H1 (cell line): ENCODE data around the gene ADK. TPM values are rescaled to one million over a fixed set of nuclear protein-coding genes. Genes with fewer than 3 reads are reported as not detected.

ENCODE experiments used
- CTCF ChIA-PET: fragments of 300-600 bp; sonication (Branson Sonifier 250); formaldehyde crosslinking; loops from one replicate; lab custom pipeline; 2021; ENCODE audit not compliant: partially characterized antibody; lab: Charles Lee
- POLR2A ChIA-PET: fragments of 300-600 bp; sonication (Branson Sonifier 250); formaldehyde crosslinking; loops from one replicate; lab custom pipeline; 2021; ENCODE audit warnings: inconsistent platforms; ENCODE audit not compliant: partially characterized antibody; lab: Charles Lee
- DNase-seq, 2 experiments: peaks; one replicate each; pipeline versions ENCODE4 v3.0.0 to v3.0.0-alpha.2; 2010 to 2022; ENCODE audit warnings: low spot score in 2 of 2, low read depth in 1 of 2, mixed read lengths in 1 of 2
- FAIRE-seq: peaks from 2 replicates; lab custom pipeline; 2011; peaks lifted over from hg19 to GRCh38; lab: Jason Lieb, UNC
- H2AFZ ChIP-seq: 2 replicates; pipeline ENCODE4 v1.8.1; 2012; ENCODE audit warnings: low read length, inconsistent platforms
- H2AK5ac ChIP-seq: 2 replicates; pipeline ENCODE4 v1.6.1; 2013; ENCODE audit warnings: low read depth, low read length
- H2BK120ac ChIP-seq: replicated peaks from 2 replicates; pipeline ENCODE3; 2013; ENCODE audit warnings: low read depth, low read length, inconsistent platforms
- H2BK12ac ChIP-seq: 2 replicates; pipeline ENCODE4 v1.6.1; 2013; ENCODE audit warnings: low read depth, low read length
- H2BK15ac ChIP-seq: 2 replicates; pipeline ENCODE4 v1.6.1; 2013; ENCODE audit warnings: low read length
- H2BK20ac ChIP-seq: 2 replicates; pipeline ENCODE4 v1.6.1; 2013; ENCODE audit warnings: low read length
- H2BK5ac ChIP-seq: 2 replicates; pipeline ENCODE4 v1.6.1; 2013; ENCODE audit warnings: low read depth, low read length
- H3K14ac ChIP-seq: 2 replicates; pipeline ENCODE4 v1.6.1; 2013; ENCODE audit warnings: inconsistent platforms; ENCODE audit not compliant: insufficient read length
- H3K18ac ChIP-seq: 2 replicates; pipeline ENCODE4 v1.6.1; 2013; ENCODE audit warnings: low read length; ENCODE audit errors: extremely low read depth
- H3K23ac ChIP-seq: 2 replicates; pipeline ENCODE4 v1.6.1; 2013; ENCODE audit warnings: inconsistent platforms; ENCODE audit not compliant: insufficient read length
- H3K23me2 ChIP-seq: 2 replicates; pipeline ENCODE4 v1.6.1; 2013; ENCODE audit warnings: low read depth, low read length
- H3K27ac ChIP-seq: 2 replicates; pipeline ENCODE4 v1.6.1; 2011; ENCODE audit warnings: low read depth, low read length, inconsistent platforms
- H3K27me3 ChIP-seq, 4 experiments: replicated peaks in 1 of 4; 1 replicate in 1 of 4; 2 replicates in 3 of 4; pipeline versions ENCODE4 v1.6.1 to v1.8.1; 2011 to 2013; ENCODE audit warnings: low read length in 3 of 4, mild to moderate bottlenecking in 3 of 4, inconsistent platforms in 2 of 4, mixed read lengths in 2 of 4, moderate library complexity in 1 of 4; ENCODE audit not compliant: control insufficient read depth in 3 of 4, insufficient read depth in 3 of 4; ENCODE audit errors: extremely low read depth in 1 of 4
- H3K36me3 ChIP-seq, 4 experiments: 2 replicates each; pipeline versions ENCODE4 v1.6.1 to v1.8.1; 2011 to 2013; ENCODE audit warnings: mild to moderate bottlenecking in 4 of 4, low read length in 3 of 4, moderate library complexity in 2 of 4, control low read depth in 1 of 4, inconsistent platforms in 1 of 4; ENCODE audit not compliant: insufficient read depth in 4 of 4, control insufficient read depth in 2 of 4
- H3K4ac ChIP-seq: replicated peaks from 2 replicates; pipeline ENCODE3; 2013; ENCODE audit warnings: low read length, low read depth, mixed read lengths, inconsistent platforms; ENCODE audit not compliant: insufficient read length
- H3K4me1 ChIP-seq, 4 experiments: replicated peaks in 1 of 4; 1 replicate in 1 of 4; 2 replicates in 3 of 4; pipeline versions ENCODE4 v1.6.1 to v1.8.1; 2011 to 2013; ENCODE audit warnings: low read length in 3 of 4, inconsistent platforms in 2 of 4, mixed read lengths in 1 of 4; ENCODE audit not compliant: insufficient read depth in 4 of 4, control insufficient read depth in 3 of 4
- H3K4me2 ChIP-seq, 2 experiments: 2 replicates each; pipeline versions ENCODE4 v1.6.1 to v1.8.1; 2011 to 2013; ENCODE audit warnings: low read depth in 2 of 2, low read length in 2 of 2, control low read depth in 1 of 2, inconsistent platforms in 1 of 2, mild to moderate bottlenecking in 1 of 2; ENCODE audit not compliant: insufficient read depth in 1 of 2
- H3K4me3 ChIP-seq, 4 experiments: fragments of 200-600, 300-600 bp in 1 of 4; sonication (generic), shearing (Covaris generic), sonication (Bioruptor Twin) in 1 of 4; 2 replicates each; pipeline versions ENCODE4 v1.5.1 to v1.8.1; 2011 to 2016; ENCODE audit warnings: low read length in 4 of 4, low read depth in 3 of 4, control low read depth in 2 of 4, inconsistent platforms in 2 of 4, mild to moderate bottlenecking in 2 of 4, mixed read lengths in 1 of 4, moderate library complexity in 1 of 4; ENCODE audit not compliant: insufficient read depth in 2 of 4; ENCODE audit errors: extremely low read depth in 1 of 4
- H3K56ac ChIP-seq: replicated peaks from 2 replicates; pipeline ENCODE3; 2013; ENCODE audit warnings: low read depth, mild to moderate bottlenecking, mixed read lengths, low read length, inconsistent platforms; ENCODE audit not compliant: insufficient read length
- H3K79me1 ChIP-seq: 2 replicates; pipeline ENCODE4 v1.6.1; 2013; ENCODE audit warnings: low read depth, low read length, control low read depth
- H3K79me2 ChIP-seq, 2 experiments: 2 replicates each; pipeline versions ENCODE4 v1.6.1 to v1.8.1; 2012 to 2013; ENCODE audit warnings: low read length in 2 of 2, mild to moderate bottlenecking in 2 of 2, inconsistent platforms in 1 of 2; ENCODE audit not compliant: insufficient read depth in 2 of 2, control insufficient read depth in 1 of 2
- H3K9ac ChIP-seq, 4 experiments: replicated peaks in 1 of 4; 1 replicate in 1 of 4; 2 replicates in 3 of 4; pipeline versions ENCODE4 v1.6.1 to v1.8.1; 2011 to 2013; ENCODE audit warnings: low read depth in 3 of 4, low read length in 3 of 4, control low read depth in 2 of 4, mild to moderate bottlenecking in 2 of 4, moderate library complexity in 2 of 4, inconsistent platforms in 1 of 4; ENCODE audit errors: extremely low read depth in 1 of 4
- H3K9me3 ChIP-seq, 2 experiments: 2 replicates each; pipeline versions ENCODE4 v1.6.1 to v1.8.1; 2012 to 2013; ENCODE audit warnings: mild to moderate bottlenecking in 2 of 2, moderate library complexity in 2 of 2, control low read depth in 1 of 2, inconsistent platforms in 1 of 2, low read depth in 1 of 2, low read length in 1 of 2, mixed read lengths in 1 of 2; ENCODE audit not compliant: insufficient read depth in 2 of 2
- H4K20me1 ChIP-seq, 2 experiments: replicated peaks in 1 of 2; 2 replicates each; pipeline versions ENCODE3 to v1.8.1; 2011 to 2013; ENCODE audit warnings: inconsistent platforms in 2 of 2, low read length in 2 of 2, mild to moderate bottlenecking in 1 of 2; ENCODE audit not compliant: insufficient read depth in 2 of 2, control insufficient read depth in 1 of 2
- H4K5ac ChIP-seq: 2 replicates; pipeline ENCODE4 v1.6.1; 2013; ENCODE audit warnings: low read length, low read depth, mixed read lengths, inconsistent platforms; ENCODE audit not compliant: insufficient read length
- H4K8ac ChIP-seq: 2 replicates; pipeline ENCODE4 v1.8.0; 2013; ENCODE audit warnings: mild to moderate bottlenecking, moderate library complexity, low read length, inconsistent platforms; ENCODE audit not compliant: insufficient read depth; ENCODE audit errors: extremely low read depth
- H4K91ac ChIP-seq: replicated peaks from 2 replicates; pipeline ENCODE3; 2013; ENCODE audit warnings: low read length, mixed read lengths, inconsistent platforms; ENCODE audit not compliant: insufficient read length
- GABPA ChIP-seq: IDR thresholded peaks from 2 replicates; pipeline ENCODE4 v1.6.1; 2011; ENCODE audit warnings: mild to moderate bottlenecking, low read length, moderate library complexity, borderline replicate concordance; ENCODE audit not compliant: insufficient read depth
- MAFK ChIP-seq: IDR thresholded peaks from 2 replicates; pipeline ENCODE4 v1.6.1; 2012; ENCODE audit warnings: low read depth, mild to moderate bottlenecking, improper control_type of control experiment, low read length
- POLR2AphosphoS5 ChIP-seq: IDR thresholded peaks from 2 replicates; pipeline ENCODE4 v1.6.1; 2011; ENCODE audit warnings: low read depth, low read length
- WGBS, 2 experiments: shearing (Covaris generic) in 1 of 2; methylation state at CpG; one replicate each; pipeline versions ENCODE4 v1.1.6 to v1.1.7; 2013 to 2015; ENCODE audit warnings: low lambda C conversion rate in 2 of 2, mixed read lengths in 2 of 2, inconsistent platforms in 1 of 2, low coverage in 1 of 2, missing lambda C conversion rate in 1 of 2; ENCODE audit not compliant: insufficient replicate concordance in 2 of 2, insufficient coverage in 1 of 2, insufficient read length in 1 of 2; ENCODE audit errors: extremely low coverage in 1 of 2, missing lambda C conversion rate in 1 of 2; 5-methylcytosine and 5-hydroxymethylcytosine counted together
- polyA plus RNA-seq, 7 experiments: library from polyadenylated mRNA; depleted of rRNA in 3 of 7; stranded (reverse) in 5 of 7; unstranded in 2 of 7; fragments of >200 nt in 5 of 7; fragments of 200-250 nt in 2 of 7; gene quantifications; 1 replicate in 5 of 7; 2 replicates in 1 of 7; 4 replicates in 1 of 7; pipeline versions ENCODE4 v1.2.1 to v1.2.3, GENCODE V29; 2011 to 2013; ENCODE audit warnings: missing spikeins in 2 of 7, mixed read lengths in 2 of 7
- total RNA-seq: library from RNA; stranded (reverse); fragmentation: NEBNext Ultra II Directional; extraction: Animal tissue kit (Norgen Biotek cat#: 25700); gene quantifications from 2 replicates; pipeline ENCODE4 v1.2.1, GENCODE V29; 2021

Gene ADK
- total and polyA plus RNA-seq, 2 of the 8 experiments (the other 6 are each of a cell fraction or from before 2014, with no cell fraction given): 12.3 to 42.4 TPM

DNA sequence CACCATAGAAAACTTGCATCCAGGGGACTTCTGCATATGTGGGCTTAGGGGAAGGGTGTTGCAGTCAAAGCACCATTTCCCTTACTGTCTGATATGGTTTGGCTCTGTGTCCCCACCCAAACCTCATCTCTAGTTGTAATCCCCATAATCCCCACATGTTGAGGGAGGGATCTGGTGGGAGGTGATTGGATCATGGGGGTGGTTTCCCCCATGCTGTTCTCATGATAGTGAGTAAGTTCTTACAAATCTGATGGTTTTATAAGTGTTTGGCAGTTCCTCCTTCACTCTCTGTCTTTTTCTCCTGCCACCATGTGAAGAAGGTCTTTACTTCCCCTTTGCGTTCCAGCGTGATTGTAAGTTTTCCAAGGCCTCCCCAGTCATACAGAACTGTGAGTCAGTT lies 177.4 kb downstream of the ADK start:
- Histone ChIP-seq H3K14ac (no peak overlapping the region), H4K5ac (no peak overlapping the region), H2BK20ac (no peak overlapping the region), H3K79me2 (no peaks in the 10 kb centered on the region; a peak in 1 of 4 replicates), H3K4me2 (no peak overlapping the region), H4K20me1 (peaks cover 0 to 1% of the 10 kb centered on the region in 2 experiments), H3K9me3 (no peaks in the 10 kb centered on the region), H3K9ac (no peak overlapping the region), H2BK12ac (no peak overlapping the region), H3K27ac (no peak overlapping the region), H3K23ac (no peak overlapping the region), H3K4me3 (no peak overlapping the region), H2BK5ac (no peak overlapping the region), H3K23me2 (no peaks in the 10 kb centered on the region), H3K18ac (no peak overlapping the region), H4K8ac (no peak overlapping the region), H2AFZ (no peak overlapping the region), H3K56ac (no peak overlapping the region), H3K27me3 (no peaks in the 10 kb centered on the region), H3K79me1 (no peaks in the 10 kb centered on the region), H3K36me3 (no peaks in the 10 kb centered on the region), H3K4me1 (no peaks in the 10 kb centered on the region), H4K91ac (no peak overlapping the region), H2BK120ac (no peak overlapping the region), H3K4ac (no peak overlapping the region), H2AK5ac (no peak overlapping the region), H2BK15ac (no peak overlapping the region)
- DNase-seq (no peak), FAIRE-seq (no peak)
- CTCF ChIA-PET: no interaction called here
- WGBS, 2 experiments: 91% methylated on average over 2 of the region's 2 CpGs; no CpG with 5 or more reads in 1 of the 2 experiments
- TF ChIP-seq GABPA (no peak), POLR2AphosphoS5 (no peak), MAFK (no peak)
- POLR2A ChIA-PET: no interaction called here
